Lower leg skin (tissue), 4 donors: ENCODE measurements around the gene TRIM41. TPM values are rescaled to one million over a fixed set of nuclear protein-coding genes. Genes with fewer than 3 reads are reported as not detected.

Experiments
- DNase-seq, 2 donors: peaks; one replicate each; pipeline ENCODE4 v3.0.0-alpha.2; 2019; ENCODE audit warnings: low spot score in 2 of 2
- H3K4me3 ChIP-seq: fragments of 200-600 bp; sonication (generic); 2 replicates; pipeline ENCODE4 v1.5.1; 2017; ENCODE audit warnings: mild to moderate bottlenecking, low read depth; ENCODE audit not compliant: poor library complexity, severe bottlenecking
- POLR2A ChIP-seq, 2 donors: fragments of 450-650 bp; IDR thresholded peaks; one replicate each; pipeline ENCODE4 v1.6.1; 2016 to 2017; ENCODE audit warnings: antibody characterized with exemption in 2 of 2, mild to moderate bottlenecking in 1 of 2, moderate library complexity in 1 of 2
- WGBS, 2 donors: methylation state at CpG; one replicate each; pipeline ENCODE4 v1.1.5; 2018; 5-methylcytosine and 5-hydroxymethylcytosine counted together
- intact Hi-C: fragments of 100-400 bp; cut with DNase I; formaldehyde crosslinking; loops from one replicate; pipeline ENCODE4 v1.15.0; 2023; ENCODE audit warnings: low total_unique reads
- total RNA-seq, 4 donors: library from RNA; depleted of rRNA; stranded (reverse); fragments of >200 nt; gene quantifications; one replicate each; pipeline ENCODE4 v1.1.0, GENCODE V29; 2016
- TF ChIP-seq, protein P1 (sequence below), 3 donors: fragments of 450-650 bp; IDR thresholded peaks; one replicate each; pipeline ENCODE4 v1.5.1; 2016; ENCODE audit warnings: antibody characterized with exemption in 3 of 3, mild to moderate bottlenecking in 3 of 3, moderate library complexity in 2 of 3

The TRIM41 gene
- total RNA-seq, 4 donors from 2014 or later, result 14.7 to 19.8 (median 18.0) TPM

DNA sequence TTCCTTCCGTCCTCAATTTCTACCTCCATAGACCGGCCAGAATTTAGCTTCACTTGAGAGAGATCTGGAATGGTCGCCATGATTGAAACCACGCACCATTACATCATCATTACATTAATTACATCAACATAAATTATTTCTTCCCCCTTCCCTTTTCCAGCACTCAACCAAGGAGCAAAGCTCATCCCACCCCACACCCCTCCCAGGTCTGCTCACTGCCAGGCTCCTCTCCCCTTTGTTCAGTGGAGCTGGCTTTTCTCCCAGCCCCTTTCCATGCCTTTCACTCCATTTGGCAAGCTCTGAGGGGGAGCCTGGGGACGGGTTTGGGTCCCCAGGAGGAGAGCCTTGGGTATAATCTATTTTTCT is 12.2 kb downstream of the TRIM41 start:
- no peak for DNase-seq
- TF ChIP-seq, protein P1, sequence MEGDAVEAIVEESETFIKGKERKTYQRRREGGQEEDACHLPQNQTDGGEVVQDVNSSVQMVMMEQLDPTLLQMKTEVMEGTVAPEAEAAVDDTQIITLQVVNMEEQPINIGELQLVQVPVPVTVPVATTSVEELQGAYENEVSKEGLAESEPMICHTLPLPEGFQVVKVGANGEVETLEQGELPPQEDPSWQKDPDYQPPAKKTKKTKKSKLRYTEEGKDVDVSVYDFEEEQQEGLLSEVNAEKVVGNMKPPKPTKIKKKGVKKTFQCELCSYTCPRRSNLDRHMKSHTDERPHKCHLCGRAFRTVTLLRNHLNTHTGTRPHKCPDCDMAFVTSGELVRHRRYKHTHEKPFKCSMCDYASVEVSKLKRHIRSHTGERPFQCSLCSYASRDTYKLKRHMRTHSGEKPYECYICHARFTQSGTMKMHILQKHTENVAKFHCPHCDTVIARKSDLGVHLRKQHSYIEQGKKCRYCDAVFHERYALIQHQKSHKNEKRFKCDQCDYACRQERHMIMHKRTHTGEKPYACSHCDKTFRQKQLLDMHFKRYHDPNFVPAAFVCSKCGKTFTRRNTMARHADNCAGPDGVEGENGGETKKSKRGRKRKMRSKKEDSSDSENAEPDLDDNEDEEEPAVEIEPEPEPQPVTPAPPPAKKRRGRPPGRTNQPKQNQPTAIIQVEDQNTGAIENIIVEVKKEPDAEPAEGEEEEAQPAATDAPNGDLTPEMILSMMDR (IDR thresholded peaks at IDR 0.05), result no peak
- TF ChIP-seq POLR2A (IDR thresholded peaks at IDR 0.05), result no peak
- no peak overlapping the region for H3K4me3 ChIP-seq
- WGBS, 2 donors, result 76 to 79% methylated on average over 5 of the region's 5 CpGs
- intact Hi-C loops, result no loop called here

DNA sequence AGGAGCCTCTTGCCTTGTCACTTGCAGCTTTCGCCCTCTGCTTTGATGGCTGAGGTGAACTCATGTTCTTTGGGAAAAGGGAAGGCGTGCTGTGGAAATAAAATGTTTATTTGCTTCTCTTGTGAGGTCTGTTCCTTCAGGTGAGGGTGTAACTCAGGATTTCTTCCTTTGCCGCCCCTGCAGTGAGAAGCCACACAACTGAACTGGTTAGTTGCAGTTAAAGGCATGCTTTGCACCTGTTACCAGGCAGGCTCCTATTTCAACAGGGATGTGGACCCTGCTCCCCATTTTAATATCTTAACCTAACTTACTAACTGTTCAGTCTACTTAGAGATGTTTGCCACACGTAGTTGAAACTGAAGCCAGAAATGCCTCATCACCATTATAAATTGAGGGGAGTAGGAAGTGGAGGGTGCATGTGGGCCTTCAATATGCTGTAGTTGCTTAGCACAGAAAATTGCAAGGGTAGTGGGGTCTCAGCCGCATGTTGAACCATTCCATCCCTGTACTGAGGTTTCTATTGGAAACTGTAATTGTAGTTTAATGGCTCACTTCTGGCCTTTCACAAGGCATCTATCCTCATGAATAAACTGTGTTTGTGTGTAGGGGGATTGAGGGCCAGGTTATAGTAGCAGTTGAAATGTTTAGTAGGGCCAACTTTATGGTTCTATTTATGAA is 12.7 kb downstream of the TRIM41 start:
- intact Hi-C loops, result no loop called here
- DNase-seq, result peak in 1 of 2 donors; percentile 58
- H3K4me3 ChIP-seq, result no peak overlapping the region
- 64 to 81% methylated on average over 5 of the region's 5 CpGs for WGBS, 2 donors
- no peak for TF ChIP-seq POLR2A (IDR thresholded peaks at IDR 0.05)
- TF ChIP-seq, protein P1 (IDR thresholded peaks at IDR 0.05), result no peak

DNA sequence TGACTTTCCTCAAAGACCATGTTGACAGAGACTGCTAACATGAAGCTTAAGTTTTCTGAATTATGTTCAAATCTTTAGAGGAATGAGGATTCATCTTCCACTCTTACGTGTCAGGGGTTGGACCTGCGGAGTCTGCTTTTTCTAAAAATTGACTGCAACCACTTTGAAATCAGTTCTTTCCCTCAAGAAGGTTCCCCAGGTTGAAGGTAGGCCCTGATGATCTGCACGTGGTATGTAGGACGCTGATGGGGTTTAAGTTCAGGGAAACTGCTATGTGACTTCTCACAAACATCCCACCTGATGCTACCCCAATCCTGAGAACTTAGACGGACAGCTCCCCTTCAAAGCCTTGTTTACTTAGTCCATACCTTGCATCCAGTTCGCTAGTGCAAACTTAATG is 13.4 kb downstream of the TRIM41 start:
- peak in 1 of 2 donors; percentile 23 for DNase-seq
- intact Hi-C loops, result no loop called here
- H3K4me3 ChIP-seq, result no peak overlapping the region

DNA sequence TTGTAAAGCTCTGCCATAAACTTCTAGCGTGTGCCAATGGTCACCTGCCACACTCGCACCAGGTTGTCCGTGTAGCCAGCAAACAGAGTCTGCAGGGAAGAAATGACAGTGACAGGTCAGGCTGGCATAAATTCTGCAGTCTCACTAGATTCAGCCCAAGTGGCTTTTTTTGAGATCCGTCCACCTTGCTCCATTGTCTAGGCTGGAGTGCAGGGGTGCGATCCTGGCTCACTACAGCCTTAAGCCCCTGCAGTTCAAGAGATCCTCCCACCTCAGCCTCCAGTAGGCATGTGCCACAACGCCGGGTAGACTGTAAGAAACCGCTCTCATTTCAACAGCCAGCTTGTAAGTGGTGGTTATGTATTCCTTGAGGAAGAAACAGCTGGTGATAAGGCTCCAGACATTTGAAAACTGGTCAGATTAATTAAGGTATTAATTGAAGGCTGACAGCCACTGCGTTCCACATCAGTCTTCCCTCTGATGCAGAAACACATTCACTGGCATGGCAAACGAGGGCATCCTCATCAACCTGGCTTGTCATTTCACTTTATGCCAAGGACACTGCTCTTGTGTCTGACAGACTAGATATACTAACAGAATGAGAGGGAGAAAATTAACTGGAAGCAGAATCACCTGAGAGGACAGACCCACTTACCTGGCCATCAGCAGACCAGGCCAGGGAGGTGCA is 14.0 kb downstream of the TRIM41 start:
- no peak overlapping the region for H3K4me3 ChIP-seq
- TF ChIP-seq, protein P1 (IDR thresholded peaks at IDR 0.05), result no peak
- TF ChIP-seq POLR2A (IDR thresholded peaks at IDR 0.05), result no peak
- 83 to 87% methylated on average over 10 of the region's 10 CpGs for WGBS, 2 donors
- DNase-seq, result no peak
- intact Hi-C loops, result no loop called here

More for the DNA sequence above, 13.4 kb downstream of the TRIM41 start:
- WGBS, 2 donors, result 82 to 83% methylated on average over 6 of the region's 6 CpGs
- no peak for TF ChIP-seq POLR2A (IDR thresholded peaks at IDR 0.05)
- TF ChIP-seq, protein P1 (IDR thresholded peaks at IDR 0.05), result no peak

DNA sequence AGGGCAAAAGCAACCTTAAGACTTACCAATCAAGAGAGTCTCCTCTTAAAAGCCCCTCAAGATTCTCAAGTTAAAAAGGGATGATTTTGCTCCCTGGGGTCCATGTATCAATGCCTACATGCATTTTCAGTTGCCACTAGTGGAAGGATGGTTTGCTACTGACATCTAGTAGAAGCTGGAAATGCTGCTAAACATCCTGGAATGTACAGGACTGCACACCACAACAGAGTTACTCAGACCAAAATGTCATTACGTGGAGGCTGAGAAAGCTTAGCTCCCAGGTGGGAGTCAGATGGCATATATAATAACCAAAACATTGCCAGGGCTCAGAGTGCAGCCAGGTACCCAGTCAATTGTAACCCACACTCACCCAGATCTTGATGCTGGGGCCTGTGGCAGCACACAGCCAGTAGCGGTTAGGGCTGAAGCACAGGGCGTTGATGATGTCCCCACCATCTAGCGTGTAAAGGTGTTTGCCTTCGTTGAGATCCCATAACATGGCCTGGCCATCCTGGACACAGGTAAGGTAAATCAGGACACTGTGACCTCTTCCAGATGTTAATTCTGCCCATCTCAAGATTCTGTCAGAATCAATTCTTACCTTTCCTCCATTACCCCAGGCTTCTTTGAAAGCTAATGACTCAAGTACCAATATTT is 14.8 kb downstream of the TRIM41 start:
- intact Hi-C loops, result no loop called here
- no peak for DNase-seq
- WGBS, 2 donors, result 85 to 95% methylated on average over 5 of the region's 5 CpGs
- TF ChIP-seq, protein P1 (IDR thresholded peaks at IDR 0.05), result no peak
- no peak for TF ChIP-seq POLR2A (IDR thresholded peaks at IDR 0.05)
- no peak overlapping the region for H3K4me3 ChIP-seq
